GM19467 (cell line): ENCODE results near the gene DHX38.

Experiments
- ATAC-seq: cut with Tn5 transposase; IDR thresholded peaks from one replicate; pipeline ENCODE4 v1.9.1; 2021; ENCODE audit warnings: mild to moderate bottlenecking, moderate library complexity; ENCODE audit not compliant: unreplicated experiment

The DHX38 gene

DNA sequence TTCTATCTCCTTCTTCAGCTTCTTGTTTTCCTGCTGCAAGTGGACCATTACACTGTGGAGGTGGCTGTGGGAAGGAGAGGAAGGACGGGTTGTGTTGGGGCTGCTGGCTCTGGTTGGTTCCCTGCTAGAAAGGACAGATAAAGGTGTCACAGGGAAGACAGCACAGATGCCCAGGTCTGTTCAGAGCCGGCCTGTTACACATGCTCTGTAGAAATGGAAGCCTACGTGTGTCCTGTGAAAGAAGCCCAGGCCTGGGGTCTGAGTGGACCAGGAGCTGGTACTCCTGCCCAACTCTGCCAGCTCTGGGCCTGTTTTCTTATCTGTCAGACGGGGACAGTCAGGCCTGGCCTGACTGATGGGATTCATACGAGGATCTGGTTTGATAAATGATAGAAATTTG, 26.4 kb downstream of the DHX38 start:
- ATAC-seq: no peak

- ATAC-seq: no peak
Observed at GRCh38 chr16:72122308-72122707, 28.7 kb downstream of the DHX38 start.

GRCh38 chr16:72122916-72123315, 29.3 kb downstream of the DHX38 start:
- ATAC-seq: no peak

DNA sequence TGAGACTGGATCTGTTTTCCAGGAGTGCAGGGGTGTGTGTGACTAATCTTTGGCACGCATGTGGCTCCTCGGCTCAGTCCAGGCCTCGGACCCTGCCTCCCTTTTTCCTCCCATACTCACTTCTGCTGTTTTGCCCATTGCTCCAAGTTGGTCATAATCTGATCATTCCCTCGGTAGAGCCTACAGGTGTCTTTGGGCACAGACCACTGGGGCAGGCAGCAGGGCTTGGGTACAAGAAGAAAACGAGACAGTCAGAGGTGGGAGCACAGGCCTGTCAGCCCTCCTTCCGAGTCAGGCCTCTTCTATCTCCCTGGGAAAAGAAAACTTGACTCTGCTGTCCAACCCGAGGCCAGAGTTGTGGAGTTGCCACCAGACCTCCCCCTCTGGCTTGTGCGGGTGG, 29.8 kb downstream of the DHX38 start:
- no peak for ATAC-seq

- ATAC-seq: no peak
Observed at GRCh38 chr16:72124148-72124547, 30.5 kb downstream of the DHX38 start.

- ATAC-seq: no peak
Observed at GRCh38 chr16:72124761-72125634, 31.4 kb downstream of the DHX38 start.

GRCh38 chr16:72125635-72126428, 32.2 kb downstream of the DHX38 start:
- ATAC-seq: no peak

DNA sequence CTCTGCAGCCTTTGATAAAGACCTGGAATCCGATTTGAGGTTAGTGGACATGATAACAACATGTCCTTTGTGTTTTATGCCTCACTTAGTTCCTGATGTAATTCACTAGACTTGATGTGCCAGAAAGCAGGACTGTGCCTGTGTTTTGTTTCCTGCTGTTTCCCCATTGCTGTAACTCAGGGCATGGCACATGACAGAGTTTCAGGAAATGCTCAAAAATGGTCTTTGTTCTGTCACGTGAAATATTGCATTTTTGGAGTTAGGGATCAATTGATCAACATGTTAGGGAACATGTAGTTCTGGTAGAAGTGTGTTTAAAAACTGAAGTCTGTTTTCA, 32.8 kb downstream of the DHX38 start:
- no peak for ATAC-seq

GRCh38 chr16:72128701-72129100, 35.1 kb downstream of the DHX38 start:
- ATAC-seq: no peak

GRCh38 chr16:72129976-72130656, 36.5 kb downstream of the DHX38 start:
- no peak for ATAC-seq

GRCh38 chr16:72131036-72131435, 37.4 kb downstream of the DHX38 start:
- ATAC-seq: no peak

DNA sequence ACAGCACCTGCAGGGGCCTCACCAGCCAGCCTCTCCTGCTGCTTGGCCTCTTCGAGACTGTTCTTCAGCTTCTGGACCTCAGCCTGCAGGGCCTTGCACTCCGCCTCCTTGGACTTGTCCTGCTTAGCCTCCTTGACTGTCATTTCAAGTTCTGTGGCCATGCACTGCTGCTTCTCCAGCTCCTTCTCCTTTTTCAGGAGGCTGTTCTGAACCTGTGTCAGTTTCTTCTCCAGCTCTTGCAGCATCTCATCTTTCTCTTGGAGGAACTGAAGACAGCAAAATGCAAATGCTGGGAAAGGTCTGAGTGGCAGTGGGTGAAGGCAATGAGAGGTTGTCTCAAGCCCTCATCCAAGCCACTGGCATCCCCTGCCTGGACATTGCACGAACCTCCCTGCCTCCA, 39.1 kb downstream of the DHX38 start:
- ATAC-seq: no peak

- no peak for ATAC-seq
Observed at GRCh38 chr16:72134507-72134906, 40.9 kb downstream of the DHX38 start.

GRCh38 chr16:72137380-72138063, 43.9 kb downstream of the DHX38 start:
- no peak for ATAC-seq

DNA sequence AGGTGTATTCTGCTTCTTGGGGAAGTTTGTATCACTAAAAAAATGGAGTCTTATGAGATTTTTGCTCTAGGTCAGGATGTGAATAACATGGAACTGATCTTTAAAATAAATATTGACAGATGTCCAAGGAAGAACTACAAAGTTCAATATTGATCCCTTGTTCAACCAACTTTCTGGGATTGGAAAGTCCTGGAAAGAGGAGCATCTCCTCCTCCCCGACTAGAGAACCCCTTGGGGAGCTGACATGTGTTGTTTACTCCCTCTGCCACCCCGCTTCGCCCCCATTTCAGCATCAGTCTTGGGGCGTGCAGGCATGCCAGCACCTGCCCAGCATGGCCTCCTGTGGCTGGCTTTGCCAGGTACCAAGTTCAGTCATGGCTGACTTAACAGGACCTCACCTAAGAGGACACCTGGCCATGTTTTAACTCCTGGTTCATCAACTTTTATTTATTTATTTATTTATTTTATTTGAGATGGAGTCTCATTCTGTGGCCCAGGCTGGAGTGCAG, 44.5 kb downstream of the DHX38 start:
- ATAC-seq: no peak

DNA sequence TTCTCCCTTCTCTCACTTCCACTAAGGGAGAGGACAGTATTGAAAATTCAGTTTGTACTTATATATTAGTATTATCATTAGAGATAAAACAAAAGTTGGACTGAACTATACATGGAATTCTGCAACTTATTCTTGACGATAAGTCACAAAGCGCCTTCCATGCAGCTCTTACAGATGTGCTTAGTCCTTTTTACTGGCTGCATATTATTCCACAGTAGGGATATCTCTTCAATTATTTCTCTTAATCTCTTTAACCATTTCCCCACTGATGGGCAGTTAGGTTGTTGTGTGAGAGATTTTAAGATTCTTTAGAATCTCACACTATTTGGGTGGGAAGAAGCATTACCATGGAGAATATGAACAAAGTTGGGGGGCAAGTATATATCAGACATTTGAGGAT, 46.3 kb downstream of the DHX38 start:
- no peak for ATAC-seq

DNA sequence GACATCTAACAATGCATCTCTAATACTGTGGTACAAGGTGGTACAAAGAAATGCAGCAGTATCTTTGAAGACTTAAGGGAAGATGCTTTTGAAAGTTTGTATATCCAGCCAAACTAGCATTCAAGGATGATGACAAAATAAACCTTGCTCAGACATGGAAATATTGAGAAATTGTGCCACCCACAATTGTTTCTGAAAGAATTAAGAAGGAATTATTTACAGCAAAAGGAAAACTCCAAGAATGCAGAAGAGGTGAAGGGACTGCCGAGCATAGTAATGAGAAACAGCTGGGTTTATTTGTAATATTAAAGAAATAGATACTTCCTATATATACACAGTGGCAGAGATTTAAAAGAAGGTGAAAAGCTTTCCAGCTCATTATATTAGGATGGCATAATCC, 48.8 kb downstream of the DHX38 start:
- no peak for ATAC-seq

GRCh38 chr16:72149676-72150464, 56.2 kb downstream of the DHX38 start:
- no peak for ATAC-seq

DNA sequence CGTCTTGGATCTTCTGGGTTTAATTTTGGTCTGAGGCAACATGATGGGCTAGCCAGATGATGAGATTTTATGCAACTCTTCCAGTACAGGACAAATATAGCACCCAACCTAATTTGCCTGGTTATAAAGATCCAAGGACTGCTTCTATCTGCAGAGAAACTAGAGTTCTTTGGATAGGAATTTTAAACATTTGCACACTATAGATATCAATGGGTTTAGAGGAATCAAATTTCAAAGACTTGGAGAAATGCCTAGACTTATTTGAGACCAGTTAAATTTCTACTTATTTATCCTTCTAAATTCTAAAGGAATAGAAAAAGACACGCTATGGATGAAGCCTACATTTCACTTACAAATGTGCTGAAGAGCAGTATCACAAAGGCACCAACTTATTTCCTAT, 65.7 kb downstream of the DHX38 start:
- no peak for ATAC-seq

GRCh38 chr16:72159801-72160200, 66.2 kb downstream of the DHX38 start:
- no peak for ATAC-seq
